HG03103 (cell line): ENCODE results near the gene OR4K15.
"Not testable (repeated sequence)": the region's sequence is repeated elsewhere in the genome, so short reads cannot be mapped to it uniquely, and the experiment has no call there.

Experiments used
- ATAC-seq: cut with Tn5 transposase; IDR thresholded peaks from one replicate; pipeline ENCODE4 v1.9.1; 2021; ENCODE audit warnings: low read depth; ENCODE audit not compliant: unreplicated experiment

Gene OR4K15, protein sequence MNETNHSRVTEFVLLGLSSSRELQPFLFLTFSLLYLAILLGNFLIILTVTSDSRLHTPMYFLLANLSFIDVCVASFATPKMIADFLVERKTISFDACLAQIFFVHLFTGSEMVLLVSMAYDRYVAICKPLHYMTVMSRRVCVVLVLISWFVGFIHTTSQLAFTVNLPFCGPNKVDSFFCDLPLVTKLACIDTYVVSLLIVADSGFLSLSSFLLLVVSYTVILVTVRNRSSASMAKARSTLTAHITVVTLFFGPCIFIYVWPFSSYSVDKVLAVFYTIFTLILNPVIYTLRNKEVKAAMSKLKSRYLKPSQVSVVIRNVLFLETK

DNA sequence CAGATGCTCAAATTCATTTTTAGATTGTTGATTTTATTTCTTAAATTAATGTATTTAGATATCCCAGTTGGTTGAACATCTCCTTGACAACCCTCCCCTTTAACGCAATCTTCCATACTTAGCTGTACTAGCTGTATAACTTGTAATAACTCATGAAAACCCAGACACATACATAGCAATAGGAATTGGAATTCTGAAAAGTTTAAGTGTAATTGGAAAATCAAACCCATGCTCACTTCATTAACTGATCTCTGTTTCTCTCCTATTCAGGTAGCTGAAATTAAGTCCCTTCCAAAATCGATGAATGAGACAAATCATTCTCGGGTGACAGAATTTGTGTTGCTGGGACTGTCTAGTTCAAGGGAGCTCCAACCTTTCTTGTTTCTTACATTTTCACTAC is at the start of gene OR4K15:
TSS of gene OR4K15 (plus strand) at position 301 of the 400 bp plus-strand sequence. CDS start at position 301, 0 bp downstream.
- ATAC-seq = no peak

DNA sequence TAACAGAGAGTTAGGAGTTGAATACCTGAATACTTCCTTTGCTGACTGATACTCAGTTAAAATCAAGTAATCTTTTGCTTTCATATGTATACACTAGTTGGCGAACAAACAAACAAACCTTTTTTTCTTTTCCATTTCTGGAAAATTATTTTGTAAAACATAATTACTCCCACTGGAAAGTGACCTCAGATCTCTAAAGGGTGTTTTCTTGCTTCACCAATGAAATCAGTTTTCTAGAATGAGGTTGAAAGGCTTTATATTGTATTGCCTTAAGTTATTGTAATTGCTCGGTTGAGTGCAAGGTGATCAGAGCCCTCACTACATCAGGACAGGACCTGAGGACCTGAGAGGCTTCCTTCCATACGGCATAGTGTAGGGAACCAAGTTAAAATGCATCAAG is 44.8 kb upstream of the OR4K15 start, which contains the start of gene OR4K1:
TSS of gene OR4K1 (plus strand) at position 301 of the 400 bp plus-strand sequence. CDS start 4,750 bp downstream, outside the sequence.
- ATAC-seq = no peak

DNA sequence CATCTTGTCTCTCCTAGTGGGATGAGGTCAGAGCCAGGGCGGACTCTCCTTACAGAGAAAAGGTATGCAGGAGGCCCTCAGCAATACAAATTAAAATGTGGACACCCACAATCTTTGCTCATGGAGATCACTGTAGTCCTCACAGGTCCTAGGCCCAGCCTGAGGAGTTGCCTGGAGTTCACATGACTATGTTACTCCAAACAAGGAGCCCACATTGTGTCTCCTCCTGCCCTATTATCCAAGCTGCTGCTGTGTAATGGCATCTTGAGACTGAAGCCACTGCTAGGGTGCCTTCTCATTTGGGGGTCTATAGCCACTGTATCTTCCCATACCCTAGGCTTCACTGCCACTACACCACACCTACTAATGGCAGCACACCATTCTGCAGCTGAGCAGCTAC is 33.7 kb upstream of the OR4K15 start:
- ATAC-seq = no peak

DNA sequence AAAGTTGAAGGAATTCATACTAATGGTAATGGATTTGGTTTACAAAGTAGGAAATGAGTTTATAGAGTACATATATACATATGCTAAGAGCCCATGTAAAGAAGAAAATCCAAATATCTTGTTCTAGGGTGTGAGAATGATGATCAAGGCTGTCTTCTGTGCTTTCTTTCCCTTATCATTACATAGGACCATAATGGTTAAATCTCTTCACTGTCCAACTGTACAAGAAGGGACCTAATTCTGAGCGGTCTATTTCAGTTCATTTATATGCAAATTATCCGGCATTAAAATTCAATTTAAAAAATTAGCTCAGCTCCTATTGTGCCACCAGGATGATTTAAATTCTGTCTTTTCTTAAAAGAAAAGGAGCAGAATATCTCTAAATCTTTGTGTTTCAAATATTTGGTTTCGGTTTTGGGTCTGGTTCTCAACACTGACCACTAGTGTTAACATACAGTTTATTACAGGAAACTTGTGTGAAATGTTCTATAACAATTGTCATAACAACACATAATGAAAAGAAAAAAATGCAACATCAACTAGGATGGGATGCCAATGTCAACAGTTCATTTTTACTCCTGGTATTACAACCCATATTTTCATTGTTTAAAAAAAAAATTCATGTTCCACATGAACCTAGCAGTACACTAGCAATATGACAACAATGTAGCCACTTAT is 27.8 kb upstream of the OR4K15 start:
- no peak for ATAC-seq

DNA sequence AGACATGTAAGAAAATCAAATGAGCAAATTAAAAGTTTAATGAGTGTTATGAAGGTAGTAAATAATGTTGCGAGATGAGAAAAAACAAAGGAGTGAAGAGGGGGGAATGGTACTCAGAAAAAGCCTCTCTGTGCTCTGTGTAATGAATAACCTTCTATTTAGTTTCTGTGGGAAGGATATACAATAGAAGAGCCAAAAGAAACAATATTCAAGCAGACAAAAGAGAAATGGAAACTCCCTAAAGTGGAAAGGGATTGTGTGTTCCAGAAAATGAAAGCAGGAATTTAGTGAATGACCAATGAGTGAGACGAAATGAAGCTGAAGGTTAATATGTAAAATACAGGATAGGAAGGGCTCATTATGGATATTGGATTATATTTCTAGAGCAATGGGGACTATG is 26.2 kb upstream of the OR4K15 start:
- no peak for ATAC-seq

DNA sequence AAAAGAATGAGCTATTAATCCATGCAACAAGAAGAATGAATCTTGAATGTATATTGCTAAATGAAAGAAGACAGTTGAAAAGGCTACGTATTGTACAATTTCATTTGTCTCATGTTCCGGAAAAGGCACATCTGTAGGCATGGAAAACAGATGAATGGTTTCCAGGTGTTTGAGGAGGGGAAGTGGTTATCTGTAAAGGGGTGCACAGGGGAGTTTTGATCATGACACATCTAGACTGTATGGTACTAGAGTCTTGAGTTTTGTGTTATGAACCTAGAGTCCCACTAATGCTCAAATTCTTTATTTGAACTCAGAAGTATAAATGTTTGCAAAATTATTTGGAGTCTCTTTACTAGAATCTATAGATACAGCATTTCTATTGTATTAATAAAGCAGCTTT is 5.7 kb upstream of the OR4K15 start:
- ATAC-seq = not testable (repeated sequence)

DNA sequence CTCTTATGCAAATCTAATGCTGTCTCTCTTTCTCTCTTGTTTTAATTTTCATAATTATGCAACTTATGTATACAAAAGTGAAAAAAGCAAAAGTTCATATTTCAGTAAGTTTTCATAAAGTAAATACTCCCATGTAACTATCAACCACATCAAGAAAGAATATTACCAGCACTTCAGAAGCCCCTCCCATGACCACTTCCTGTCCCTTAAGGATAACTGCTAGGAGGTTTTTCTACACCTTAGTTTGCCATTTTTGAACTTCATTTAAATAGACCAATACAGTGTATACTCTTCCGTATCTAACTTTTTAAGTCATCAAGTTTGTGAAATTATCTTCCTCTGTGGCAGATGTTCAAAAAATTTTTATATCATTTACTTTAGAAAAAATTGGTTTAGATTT is 547 bp upstream of the OR4K15 start:
- no peak for ATAC-seq

DNA sequence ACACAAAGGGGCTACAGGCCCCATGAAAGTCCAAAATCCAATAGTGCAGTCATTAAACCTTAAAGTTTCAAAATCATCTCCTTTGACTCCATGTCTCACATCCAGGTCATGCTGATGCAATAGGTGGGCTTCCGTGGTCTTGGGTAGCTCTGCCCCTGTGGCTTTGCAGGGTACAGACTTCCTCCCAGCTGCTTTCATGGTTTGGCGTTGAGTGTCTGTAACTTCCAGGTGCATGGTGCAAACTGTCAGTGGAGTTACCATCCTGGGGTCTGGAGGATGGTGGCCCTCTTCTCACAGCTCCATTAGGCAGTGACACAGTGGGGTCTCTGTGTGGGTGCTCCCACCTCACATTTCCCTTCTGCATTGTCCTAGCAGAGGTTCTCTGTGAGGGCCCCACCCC is 18.0 kb downstream of the OR4K15 start:
- ATAC-seq = no peak

DNA sequence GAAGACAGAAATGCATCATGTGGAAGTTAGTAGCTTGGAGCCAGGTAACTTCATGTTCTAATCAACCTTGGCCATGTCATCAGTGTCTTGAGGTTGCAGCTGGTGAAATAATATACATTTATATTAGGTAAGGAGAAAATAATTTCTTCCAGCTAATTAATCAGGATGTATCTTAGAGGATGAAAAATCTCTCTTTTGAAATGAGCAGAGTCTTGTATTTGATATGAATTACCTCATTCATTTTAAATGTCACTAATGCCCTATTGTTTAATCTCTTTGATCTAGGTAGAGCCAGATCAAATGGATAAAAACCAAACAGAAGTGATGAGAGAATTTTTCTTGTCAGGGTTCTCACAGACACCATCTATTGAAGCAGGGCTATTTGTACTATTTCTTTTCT is 26.5 kb downstream of the OR4K15 start, which contains the start of gene OR4Q2:
TSS of gene OR4Q2 (plus strand) at position 301 of the 400 bp plus-strand sequence.
- no peak for ATAC-seq

DNA sequence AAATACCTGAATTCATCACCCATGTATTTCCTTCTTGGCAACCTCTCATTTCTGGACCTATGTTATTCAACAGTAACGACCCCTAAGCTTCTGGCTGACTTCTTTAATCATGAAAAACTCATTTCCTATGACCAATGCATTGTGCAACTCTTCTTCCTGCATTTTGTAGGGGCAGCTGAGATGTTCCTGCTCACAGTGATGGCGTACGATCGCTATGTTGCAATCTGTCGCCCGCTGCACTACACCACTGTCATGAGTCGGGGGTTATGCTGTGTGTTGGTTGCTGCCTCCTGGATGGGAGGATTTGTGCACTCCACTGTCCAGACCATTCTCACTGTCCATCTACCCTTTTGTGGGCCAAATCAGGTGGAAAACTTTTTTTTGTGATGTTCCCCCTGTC is 26.9 kb downstream of the OR4K15 start:
- no peak for ATAC-seq

DNA sequence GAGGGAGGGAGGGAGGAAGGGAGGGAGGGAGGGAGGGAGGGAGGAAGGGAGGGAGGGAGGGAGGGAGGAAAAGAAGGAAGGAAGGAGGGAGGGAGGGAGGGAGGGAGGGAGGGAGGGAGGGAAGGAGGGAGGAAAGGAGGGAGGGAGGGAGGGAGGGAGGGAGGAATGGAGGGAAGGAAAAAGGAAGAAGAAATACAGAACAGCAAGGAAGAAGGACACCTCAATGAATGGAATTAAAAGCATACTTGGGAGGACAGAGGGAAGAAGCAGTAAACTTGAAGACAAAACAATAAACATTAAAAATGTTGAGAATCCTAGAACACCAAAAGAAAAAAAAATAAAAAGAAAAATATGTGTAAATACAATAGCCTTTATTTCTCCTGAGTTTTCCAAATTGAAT is 32.8 kb downstream of the OR4K15 start:
- ATAC-seq = no peak

DNA sequence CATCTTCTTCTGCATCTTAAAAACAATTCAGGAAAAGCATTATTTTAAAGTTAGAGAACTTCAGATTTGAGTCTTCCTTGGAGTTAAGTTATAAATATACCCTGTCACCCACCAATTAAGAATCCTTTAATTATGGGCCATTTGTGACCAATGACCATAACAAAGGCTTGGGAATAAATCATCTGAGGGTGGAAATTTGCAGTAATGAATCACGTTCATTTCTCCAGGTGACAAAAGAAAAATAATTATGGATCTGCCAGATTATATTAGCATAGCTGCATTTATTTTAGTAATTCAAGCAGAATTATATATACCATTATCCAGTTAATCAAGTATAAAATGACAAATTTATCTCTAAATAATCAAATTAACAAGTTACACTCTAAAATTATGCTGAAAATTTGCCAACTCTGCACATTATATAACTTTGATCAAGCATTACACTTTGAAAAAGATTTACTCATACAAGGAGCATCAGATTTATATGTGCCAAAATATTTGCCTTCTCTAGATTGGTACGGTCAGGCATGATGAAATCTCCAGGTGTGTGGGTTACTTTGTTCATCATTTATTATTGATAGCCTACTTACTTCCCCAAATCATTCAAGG is 44.0 kb downstream of the OR4K15 start, which contains the start of gene OR4K14:
TSS of gene OR4K14 (minus strand) at position 51 of the 609 bp plus-strand sequence. CDS start 4,114 bp downstream, outside the sequence.
- ATAC-seq = no peak
